Measurements from ENCODE around the gene ATP6V0C. TPM values are rescaled to one million over a fixed set of nuclear protein-coding genes. Genes with fewer than 3 reads are reported as not detected.

Gene ATP6V0C
- total and polyA plus RNA-seq, 2 of the 8 experiments (the other 6 are each of a cell fraction or from before 2014, with no cell fraction given) = 125 to 176 TPM

DNA sequence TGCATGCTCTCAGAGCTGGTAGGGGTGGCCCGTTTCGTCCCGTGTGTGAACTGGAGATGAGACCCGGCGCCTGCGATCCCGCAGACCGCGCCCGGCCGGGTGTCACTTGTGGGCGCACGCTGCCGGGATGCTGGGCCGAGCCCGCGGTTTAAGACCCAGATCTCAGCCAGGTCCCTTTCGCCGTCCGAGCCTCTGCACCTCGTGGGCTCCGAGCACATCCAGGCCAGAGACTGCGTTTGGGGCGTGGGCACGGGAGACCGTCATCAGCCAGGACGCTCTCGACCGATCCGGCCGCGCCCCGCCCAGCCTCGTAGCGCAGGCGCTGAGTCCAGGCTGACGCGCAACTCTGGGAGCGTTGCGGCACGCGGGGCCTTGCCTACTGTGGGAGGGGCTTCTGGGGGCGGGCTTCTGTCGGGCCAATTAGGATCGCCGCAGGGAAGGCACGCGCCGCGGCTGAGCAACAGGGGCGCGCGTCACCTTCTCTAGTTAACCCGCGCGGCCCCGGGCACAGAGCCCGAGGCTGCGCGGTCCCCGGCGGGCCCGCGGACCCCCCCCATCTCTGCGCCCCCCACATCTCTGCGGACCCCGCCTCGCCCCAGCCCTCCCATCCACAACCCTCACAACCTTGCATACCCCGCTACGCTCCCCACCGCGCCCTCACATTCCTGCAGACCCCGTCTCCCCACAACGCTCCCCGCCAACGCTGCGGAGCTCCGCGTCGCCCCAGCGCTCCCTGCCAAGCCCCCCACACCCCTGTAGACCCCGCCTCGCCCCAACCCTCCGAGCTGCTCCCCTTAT, 18.1 kb downstream of the ATP6V0C start (continued):
- TF ChIP-seq, protein P1, sequence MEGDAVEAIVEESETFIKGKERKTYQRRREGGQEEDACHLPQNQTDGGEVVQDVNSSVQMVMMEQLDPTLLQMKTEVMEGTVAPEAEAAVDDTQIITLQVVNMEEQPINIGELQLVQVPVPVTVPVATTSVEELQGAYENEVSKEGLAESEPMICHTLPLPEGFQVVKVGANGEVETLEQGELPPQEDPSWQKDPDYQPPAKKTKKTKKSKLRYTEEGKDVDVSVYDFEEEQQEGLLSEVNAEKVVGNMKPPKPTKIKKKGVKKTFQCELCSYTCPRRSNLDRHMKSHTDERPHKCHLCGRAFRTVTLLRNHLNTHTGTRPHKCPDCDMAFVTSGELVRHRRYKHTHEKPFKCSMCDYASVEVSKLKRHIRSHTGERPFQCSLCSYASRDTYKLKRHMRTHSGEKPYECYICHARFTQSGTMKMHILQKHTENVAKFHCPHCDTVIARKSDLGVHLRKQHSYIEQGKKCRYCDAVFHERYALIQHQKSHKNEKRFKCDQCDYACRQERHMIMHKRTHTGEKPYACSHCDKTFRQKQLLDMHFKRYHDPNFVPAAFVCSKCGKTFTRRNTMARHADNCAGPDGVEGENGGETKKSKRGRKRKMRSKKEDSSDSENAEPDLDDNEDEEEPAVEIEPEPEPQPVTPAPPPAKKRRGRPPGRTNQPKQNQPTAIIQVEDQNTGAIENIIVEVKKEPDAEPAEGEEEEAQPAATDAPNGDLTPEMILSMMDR (IDR thresholded peaks at IDR 0.05; ENCODE audit: control extremely low read depth in 1 of 3, insufficient read depth in 1 of 3, low read depth in 1 of 3, low read length in 3 of 3) = no peak
- no peak for TF ChIP-seq GABPA (IDR thresholded peaks at IDR 0.05; ENCODE audit: borderline replicate concordance, insufficient read depth, low read length)
- no peak for TF ChIP-seq KDM1A (IDR thresholded peaks at IDR 0.05; ENCODE audit: borderline replicate concordance, low read length)
- no peak for TF ChIP-seq CBX5 (IDR thresholded peaks at IDR 0.05; ENCODE audit: low read depth, low read length)
- TF ChIP-seq BRCA1 (IDR thresholded peaks at IDR 0.05; ENCODE audit: low read depth, low read length) = no peak
- TF ChIP-seq, protein P2, sequence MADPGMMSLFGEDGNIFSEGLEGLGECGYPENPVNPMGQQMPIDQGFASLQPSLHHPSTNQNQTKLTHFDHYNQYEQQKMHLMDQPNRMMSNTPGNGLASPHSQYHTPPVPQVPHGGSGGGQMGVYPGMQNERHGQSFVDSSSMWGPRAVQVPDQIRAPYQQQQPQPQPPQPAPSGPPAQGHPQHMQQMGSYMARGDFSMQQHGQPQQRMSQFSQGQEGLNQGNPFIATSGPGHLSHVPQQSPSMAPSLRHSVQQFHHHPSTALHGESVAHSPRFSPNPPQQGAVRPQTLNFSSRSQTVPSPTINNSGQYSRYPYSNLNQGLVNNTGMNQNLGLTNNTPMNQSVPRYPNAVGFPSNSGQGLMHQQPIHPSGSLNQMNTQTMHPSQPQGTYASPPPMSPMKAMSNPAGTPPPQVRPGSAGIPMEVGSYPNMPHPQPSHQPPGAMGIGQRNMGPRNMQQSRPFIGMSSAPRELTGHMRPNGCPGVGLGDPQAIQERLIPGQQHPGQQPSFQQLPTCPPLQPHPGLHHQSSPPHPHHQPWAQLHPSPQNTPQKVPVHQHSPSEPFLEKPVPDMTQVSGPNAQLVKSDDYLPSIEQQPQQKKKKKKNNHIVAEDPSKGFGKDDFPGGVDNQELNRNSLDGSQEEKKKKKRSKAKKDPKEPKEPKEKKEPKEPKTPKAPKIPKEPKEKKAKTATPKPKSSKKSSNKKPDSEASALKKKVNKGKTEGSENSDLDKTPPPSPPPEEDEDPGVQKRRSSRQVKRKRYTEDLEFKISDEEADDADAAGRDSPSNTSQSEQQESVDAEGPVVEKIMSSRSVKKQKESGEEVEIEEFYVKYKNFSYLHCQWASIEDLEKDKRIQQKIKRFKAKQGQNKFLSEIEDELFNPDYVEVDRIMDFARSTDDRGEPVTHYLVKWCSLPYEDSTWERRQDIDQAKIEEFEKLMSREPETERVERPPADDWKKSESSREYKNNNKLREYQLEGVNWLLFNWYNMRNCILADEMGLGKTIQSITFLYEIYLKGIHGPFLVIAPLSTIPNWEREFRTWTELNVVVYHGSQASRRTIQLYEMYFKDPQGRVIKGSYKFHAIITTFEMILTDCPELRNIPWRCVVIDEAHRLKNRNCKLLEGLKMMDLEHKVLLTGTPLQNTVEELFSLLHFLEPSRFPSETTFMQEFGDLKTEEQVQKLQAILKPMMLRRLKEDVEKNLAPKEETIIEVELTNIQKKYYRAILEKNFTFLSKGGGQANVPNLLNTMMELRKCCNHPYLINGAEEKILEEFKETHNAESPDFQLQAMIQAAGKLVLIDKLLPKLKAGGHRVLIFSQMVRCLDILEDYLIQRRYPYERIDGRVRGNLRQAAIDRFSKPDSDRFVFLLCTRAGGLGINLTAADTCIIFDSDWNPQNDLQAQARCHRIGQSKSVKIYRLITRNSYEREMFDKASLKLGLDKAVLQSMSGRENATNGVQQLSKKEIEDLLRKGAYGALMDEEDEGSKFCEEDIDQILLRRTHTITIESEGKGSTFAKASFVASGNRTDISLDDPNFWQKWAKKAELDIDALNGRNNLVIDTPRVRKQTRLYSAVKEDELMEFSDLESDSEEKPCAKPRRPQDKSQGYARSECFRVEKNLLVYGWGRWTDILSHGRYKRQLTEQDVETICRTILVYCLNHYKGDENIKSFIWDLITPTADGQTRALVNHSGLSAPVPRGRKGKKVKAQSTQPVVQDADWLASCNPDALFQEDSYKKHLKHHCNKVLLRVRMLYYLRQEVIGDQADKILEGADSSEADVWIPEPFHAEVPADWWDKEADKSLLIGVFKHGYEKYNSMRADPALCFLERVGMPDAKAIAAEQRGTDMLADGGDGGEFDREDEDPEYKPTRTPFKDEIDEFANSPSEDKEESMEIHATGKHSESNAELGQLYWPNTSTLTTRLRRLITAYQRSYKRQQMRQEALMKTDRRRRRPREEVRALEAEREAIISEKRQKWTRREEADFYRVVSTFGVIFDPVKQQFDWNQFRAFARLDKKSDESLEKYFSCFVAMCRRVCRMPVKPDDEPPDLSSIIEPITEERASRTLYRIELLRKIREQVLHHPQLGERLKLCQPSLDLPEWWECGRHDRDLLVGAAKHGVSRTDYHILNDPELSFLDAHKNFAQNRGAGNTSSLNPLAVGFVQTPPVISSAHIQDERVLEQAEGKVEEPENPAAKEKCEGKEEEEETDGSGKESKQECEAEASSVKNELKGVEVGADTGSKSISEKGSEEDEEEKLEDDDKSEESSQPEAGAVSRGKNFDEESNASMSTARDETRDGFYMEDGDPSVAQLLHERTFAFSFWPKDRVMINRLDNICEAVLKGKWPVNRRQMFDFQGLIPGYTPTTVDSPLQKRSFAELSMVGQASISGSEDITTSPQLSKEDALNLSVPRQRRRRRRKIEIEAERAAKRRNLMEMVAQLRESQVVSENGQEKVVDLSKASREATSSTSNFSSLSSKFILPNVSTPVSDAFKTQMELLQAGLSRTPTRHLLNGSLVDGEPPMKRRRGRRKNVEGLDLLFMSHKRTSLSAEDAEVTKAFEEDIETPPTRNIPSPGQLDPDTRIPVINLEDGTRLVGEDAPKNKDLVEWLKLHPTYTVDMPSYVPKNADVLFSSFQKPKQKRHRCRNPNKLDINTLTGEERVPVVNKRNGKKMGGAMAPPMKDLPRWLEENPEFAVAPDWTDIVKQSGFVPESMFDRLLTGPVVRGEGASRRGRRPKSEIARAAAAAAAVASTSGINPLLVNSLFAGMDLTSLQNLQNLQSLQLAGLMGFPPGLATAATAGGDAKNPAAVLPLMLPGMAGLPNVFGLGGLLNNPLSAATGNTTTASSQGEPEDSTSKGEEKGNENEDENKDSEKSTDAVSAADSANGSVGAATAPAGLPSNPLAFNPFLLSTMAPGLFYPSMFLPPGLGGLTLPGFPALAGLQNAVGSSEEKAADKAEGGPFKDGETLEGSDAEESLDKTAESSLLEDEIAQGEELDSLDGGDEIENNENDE (IDR thresholded peaks at IDR 0.05; ENCODE audit: insufficient replicate concordance, low read length) = no peak
- TF ChIP-seq RXRA (IDR thresholded peaks at IDR 0.05; ENCODE audit: insufficient read depth, low read depth, low read length) = no peak

Data from H1 (cell line).